GM13977 (cell line): ENCODE measurements around the gene SCAI.

Source experiments
- DNase-seq: peaks from one replicate; pipeline ENCODE4 v3.0.0; 2012; ENCODE audit warnings: low spot score
- CTCF ChIP-seq: IDR thresholded peaks from 2 replicates; pipeline ENCODE4 v1.5.1; 2012; ENCODE audit warnings: mild to moderate bottlenecking, control low read depth; ENCODE audit not compliant: insufficient read depth; ENCODE audit errors: extremely low read depth, missing control alignments
- in situ Hi-C: fragments of 300-500 bp; cut with MboI; formaldehyde crosslinking; loops from one replicate; pipeline ENCODE4 v1.12.0; 2022; ENCODE audit warnings: low sequenced_read_pairs, low pct_unique_long_range_greater_than_20kb, mixed read lengths, inconsistent platforms; ENCODE audit not compliant: unreplicated experiment

SCAI gene

GRCh38 chr9:125066839-125067619 is 76.3 kb downstream of the SCAI start:
- in situ Hi-C loops: no loop called here
- TF ChIP-seq CTCF: no peak
- no peak for DNase-seq

GRCh38 chr9:125061391-125061790 is 81.9 kb downstream of the SCAI start:
- in situ Hi-C loops: no loop called here
- TF ChIP-seq CTCF: no peak
- no peak for DNase-seq

- TF ChIP-seq CTCF: no peak
- in situ Hi-C loops: no loop called here
- no peak for DNase-seq
Measured at GRCh38 chr9:125049212-125050049, 93.9 kb downstream of the SCAI start.

- TF ChIP-seq CTCF: no peak
- DNase-seq: no peak
- in situ Hi-C loops: no loop called here
Measured at GRCh38 chr9:125043631-125044030, 99.7 kb downstream of the SCAI start.

GRCh38 chr9:125043148-125043547 is 100.2 kb downstream of the SCAI start:
- in situ Hi-C loops: no loop called here
- no peak for DNase-seq
- TF ChIP-seq CTCF: no peak

GRCh38 chr9:125038166-125038565 is 105.2 kb downstream of the SCAI start:
- no peak for DNase-seq
- in situ Hi-C loops: no loop called here
- no peak for TF ChIP-seq CTCF
